Effector CD4-positive, alpha-beta T cell (primary cell): ENCODE results near the gene CFAP100.

Experiments used
- DNase-seq: peaks from one replicate; pipeline ENCODE4 v3.0.0-alpha.2; 2020

Gene CFAP100

DNA sequence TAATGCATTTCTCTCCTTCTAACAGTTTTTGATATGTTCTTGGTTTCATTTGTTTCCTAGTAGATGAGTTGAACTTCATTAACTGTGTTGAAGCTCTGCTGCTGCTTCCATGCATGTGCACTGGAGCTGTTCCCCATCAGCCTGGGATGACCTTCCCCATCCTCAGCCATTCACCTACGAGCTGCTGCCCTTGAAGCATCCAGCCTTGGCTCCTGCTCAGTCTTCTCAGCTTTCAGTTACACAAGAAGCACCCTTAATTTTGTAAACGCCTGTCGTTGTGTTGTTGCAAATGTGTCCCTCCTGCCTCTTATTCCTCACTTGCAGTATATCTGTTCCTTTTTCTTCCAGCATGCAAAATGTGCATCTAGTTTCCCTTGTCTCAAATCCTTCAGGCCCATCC, 89.4 kb downstream of the CFAP100 start:
- DNase-seq: no peak

DNA sequence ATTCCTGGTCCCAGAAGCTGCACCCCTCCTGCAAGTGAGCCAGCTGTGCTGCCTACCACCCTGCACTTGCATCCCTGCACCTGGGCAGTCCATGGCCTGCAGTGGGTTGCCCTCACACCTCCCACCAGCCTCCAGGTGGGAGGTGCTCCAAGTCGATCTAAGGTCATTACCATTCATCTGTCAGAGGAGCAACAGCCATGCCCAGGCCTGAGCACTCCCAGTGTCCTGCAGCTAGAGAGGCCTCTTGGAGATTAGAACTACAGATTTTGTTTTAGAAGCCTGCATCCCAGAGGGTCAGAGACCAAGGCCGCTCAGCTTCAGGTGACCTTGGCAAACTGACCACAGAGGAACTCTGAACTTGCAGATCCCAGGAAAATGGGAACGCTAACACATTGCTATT, 90.0 kb downstream of the CFAP100 start:
- no peak for DNase-seq

DNA sequence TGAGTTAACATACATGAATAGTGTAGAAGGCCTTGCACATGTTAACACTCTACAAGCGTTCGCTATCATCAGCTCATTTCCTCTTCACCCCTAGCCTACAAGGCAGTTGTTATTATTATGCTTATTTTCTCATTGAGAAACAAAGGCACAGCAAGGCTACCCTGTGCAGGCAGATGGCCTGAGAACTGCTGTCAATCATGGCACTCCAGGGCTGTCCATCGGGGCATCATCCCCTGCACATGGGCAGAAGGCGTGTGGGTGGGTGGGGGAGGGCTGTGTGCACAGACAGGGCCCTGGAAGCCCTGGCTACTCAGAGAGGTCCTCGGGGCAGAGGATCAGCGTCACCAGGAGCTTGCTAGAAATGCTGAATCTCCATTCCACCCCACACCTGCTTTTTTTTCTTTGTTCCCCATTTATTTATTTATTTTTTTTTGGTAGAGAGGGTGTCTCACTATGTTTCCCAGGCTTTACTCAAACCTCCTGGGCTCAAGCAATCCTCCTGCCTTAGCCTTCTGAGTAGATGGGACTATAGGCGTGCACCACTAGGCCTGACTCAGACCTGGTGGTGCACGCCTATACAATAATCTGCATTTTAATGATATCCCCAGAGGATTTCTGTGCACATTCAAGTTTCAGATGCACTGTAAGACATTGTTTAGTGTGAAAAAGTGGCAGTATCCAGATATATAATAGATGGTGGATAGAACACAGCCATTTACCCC, 90.6 kb downstream of the CFAP100 start:
- no peak for DNase-seq

DNA sequence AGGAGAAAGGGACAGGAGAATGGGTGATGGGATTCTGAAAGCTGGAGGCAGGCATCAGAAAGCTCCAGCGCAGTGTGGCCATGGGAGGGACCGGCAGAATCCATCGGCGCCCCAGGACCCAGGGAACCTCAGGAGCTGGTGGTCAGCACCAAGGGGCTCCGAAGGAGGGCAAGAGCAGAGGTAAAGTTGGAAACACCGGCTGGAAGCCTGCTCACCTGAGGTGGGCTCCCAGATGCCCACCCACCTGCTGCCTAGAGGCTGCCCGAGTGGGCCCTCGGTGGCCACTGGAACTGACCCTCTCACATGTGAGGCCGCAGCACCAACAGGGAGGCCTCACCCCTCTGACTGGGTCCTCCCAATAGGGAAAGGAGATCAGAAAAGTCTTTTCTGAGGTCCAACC, 91.2 kb downstream of the CFAP100 start:
- no peak for DNase-seq
